Retina (tissue), 1 donor: ENCODE measurements around the gene KRT85.
"Not testable (repeated sequence)": the region's sequence is repeated elsewhere in the genome, so short reads cannot be mapped to it uniquely, and the experiment has no call there.

Experiments
- DNase-seq: peaks from one replicate; pipeline ENCODE4 v3.0.0-alpha.2; 2016

The KRT85 gene

GRCh38 chr12:52366738-52367485, at the start of gene KRT85:
TSS of gene KRT85 (minus strand) at chr12:52367481. CDS start at chr12:52367405, 76 bp downstream.
- no peak for DNase-seq

DNA sequence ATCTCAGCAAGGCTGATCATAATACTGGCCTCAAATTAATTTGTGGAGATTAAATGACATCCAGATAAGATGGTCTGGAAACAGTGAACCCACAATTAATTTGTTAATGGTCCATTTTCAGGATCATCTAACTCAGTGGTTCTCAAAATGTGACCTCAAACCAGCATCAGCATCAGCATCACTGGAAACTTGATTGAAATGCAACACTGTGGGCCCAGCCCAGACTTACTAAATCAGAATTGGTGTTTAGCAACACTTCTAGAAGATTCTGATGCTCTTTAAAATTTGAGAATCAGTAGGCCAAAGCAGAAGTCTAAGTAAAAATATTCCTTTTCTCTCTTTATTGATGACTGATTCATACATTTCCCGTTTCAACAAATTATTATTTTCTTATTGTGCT, 49.5 kb upstream of the KRT85 start:
- DNase-seq, result no peak

DNA sequence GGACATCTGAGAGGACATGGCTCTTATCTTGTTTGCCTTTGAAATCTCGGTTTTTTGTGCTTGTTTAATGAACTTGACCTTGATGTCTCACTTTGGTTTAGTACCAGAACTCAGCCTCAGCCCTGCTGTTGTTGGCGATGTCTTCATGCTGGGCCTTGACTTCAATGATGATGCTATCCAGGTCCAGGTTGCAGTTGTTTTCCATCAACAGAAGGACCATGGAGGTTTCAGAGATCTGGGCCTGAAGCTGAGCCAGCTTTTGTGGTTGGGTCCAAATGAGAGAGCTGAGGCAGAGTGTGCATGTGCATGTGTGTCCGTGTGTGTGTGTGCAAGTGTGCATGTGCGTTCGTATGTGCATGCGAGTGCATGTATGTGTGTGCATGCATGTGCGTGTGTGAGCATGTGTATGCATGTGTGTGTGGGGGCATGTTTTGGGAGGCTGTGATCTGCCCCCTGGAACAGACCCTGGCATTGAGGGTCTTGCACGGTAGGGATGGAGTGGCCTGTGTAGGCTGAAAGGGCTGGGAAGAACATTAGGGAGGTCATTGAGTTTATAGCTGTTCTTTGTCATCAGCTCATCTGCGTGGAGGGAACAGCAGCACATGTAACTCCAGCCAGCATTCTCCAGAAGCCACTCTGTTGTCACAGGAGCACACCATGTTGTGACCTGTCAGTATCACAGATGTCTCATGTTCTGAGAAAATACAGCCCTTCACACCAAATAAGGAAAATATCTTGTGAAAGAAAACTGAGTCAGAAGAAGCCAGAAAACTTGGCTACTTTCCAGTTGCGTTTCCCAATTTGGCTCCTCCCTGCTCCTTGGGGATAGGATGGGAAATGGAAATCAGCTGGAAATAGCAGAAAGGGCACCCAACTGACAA, 48.8 kb upstream of the KRT85 start:
- no peak for DNase-seq

DNA sequence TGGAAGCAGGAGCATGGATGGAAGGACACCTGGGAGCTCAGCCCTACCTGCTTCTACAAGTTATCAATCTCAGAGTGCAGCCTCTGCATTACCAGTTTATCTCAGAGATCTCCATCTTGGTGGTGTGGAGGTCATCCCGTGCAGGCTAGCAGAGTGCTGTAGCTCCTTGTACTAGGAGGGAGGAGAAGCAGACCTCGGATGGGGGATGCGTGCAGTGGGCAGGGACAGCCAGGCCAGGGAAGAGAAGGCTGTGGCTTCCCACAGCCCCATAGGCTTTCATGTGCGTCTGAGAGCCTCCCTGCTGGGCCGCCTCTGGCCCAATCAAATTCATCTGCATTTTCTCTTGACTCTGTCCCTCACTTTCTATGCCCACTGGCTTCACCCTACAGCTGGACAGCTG, 47.7 kb upstream of the KRT85 start:
- no peak for DNase-seq

- no peak for DNase-seq
Measured at GRCh38 chr12:52413782-52414345, 46.6 kb upstream of the KRT85 start.

DNA sequence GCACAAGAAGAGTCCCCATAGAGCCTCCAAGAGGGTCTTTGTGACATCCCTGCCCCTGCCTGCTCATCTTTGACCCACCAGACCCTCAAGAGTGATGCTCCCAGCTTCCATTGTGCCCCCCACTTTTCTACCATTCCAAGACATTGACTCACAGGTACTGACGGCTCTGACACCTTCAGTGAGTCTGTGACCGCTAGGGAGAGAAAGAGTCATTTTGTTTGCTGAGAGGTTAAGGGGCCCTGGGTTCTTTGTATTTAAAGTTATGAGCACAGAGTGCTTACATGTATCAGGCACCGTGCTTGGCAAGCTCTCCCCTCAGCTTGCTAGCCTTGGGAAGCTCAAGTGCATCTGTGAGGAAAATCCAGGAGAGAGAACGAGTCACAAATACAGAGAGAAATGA, 45.9 kb upstream of the KRT85 start:
- DNase-seq, result no peak

GRCh38 chr12:52411815-52412214, 44.5 kb upstream of the KRT85 start:
- DNase-seq, result no peak

- DNase-seq, result not testable (repeated sequence)
Measured at GRCh38 chr12:52410589-52411248, 43.4 kb upstream of the KRT85 start.

- DNase-seq, result no peak
Measured at GRCh38 chr12:52407918-52408317, 40.6 kb upstream of the KRT85 start.

- DNase-seq, result no peak
Measured at GRCh38 chr12:52405922-52406385, 38.7 kb upstream of the KRT85 start, which contains the start of gene KRT82. TSS of gene KRT82 (minus strand) at chr12:52406335. CDS start at chr12:52406277, 58 bp downstream.

- DNase-seq, result no peak
Measured at GRCh38 chr12:52404951-52405350, 37.7 kb upstream of the KRT85 start.

DNA sequence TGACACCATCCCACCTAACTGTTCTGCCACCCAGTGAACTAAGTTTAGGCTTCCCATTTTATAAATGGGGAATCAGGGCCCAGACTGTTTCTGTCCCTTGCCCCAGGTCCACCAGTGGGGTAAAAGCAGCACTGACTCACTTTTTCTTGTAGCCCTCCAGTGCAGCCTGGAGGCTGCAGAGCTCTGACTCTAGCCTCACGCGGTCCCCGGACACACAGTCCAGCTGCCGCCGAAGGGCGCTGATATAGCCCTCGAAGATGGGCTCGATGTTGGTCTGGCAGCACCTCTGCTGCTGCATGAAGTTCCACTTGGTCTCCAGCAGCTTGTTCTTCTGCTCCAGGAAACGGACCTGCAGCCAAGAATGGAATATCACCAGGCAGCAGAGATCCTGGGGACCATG, 36.3 kb upstream of the KRT85 start:
- no peak for DNase-seq

GRCh38 chr12:52402873-52403540, 35.7 kb upstream of the KRT85 start:
- DNase-seq, result no peak

DNA sequence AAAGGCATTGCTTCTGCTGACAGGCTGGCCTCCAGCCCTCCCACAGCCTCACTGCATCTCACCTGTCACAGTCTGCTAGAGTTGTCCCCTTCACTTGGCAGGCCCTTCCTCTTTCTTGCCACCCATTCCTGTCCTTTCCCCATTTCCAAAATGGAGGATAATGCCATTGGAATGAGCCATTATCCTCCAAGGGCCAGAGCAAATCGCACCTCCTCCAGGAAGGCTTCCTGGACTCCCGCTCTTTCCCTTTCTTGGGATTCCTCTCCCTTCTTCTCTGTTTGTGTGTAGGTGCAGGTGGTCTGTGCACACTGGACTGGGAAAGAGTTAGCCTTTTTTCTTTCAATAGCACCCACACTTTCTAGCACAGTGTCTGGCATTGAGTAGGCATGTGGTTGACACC, 35.1 kb upstream of the KRT85 start:
- DNase-seq, result no peak

DNA sequence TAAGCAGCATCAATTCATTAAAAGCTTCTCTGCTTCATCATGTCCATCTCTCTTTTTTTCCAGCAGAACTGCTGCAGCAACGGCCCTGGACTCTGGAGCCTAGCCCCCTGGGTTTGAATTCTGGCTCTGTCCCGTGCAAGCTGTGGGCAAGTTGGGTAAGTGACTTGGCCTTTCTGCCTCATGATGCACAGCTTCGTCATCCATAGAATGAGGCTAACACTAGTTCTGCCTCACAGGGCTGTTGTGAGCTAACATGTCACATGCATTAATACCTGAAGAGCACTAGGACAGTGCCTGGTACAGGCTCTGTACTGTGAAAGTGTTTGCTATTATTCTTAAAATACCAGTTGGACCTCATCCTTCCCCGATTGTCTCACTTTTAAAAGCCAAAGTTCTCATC, 34.6 kb upstream of the KRT85 start:
- DNase-seq, result no peak

GRCh38 chr12:52401526-52401925, 34.2 kb upstream of the KRT85 start:
- no peak for DNase-seq

DNA sequence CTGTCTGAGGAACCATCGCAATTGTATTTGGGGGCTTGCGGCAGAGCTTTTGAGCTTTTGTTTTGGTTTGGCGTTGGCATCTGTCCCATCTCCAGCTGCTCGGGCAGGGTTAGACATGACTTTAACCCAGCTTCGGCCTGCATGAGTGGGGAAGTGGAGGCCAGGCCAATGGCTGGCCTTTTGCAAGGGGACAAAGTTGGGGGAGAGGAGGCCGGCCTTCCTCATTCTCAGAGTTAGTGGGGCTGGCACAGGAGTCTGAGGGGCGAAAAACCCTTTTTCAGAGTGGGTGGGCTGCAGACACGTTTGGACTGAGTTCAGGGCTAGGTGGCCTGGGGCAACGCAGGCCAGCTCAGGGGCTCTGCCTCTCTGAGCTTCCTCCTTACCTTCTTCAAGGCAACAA, 33.6 kb upstream of the KRT85 start:
- DNase-seq, result no peak

DNA sequence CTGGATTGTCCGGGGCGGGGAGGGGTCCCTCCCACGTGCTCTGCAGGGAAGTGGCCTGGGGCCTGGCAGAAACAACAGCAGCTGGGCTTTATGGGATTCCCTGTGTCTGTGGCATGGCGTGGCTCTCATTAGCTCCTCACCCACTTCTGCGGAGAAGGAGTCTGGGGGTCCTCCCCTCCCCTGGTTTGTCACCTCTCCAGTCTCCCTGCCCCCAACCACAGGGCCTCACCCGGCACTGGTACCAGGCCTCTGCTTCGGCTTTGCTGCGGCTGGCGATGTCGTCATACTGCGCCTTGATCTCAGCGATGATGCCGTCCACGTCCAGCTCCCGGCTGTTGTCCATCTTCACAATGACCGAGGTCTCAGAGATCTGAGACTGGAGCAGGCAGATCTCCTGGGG, 32.5 kb upstream of the KRT85 start:
- no peak for DNase-seq

GRCh38 chr12:52398176-52398575, 30.9 kb upstream of the KRT85 start:
- DNase-seq, result no peak

- DNase-seq, result no peak
Measured at GRCh38 chr12:52396656-52397055, 29.4 kb upstream of the KRT85 start.

DNA sequence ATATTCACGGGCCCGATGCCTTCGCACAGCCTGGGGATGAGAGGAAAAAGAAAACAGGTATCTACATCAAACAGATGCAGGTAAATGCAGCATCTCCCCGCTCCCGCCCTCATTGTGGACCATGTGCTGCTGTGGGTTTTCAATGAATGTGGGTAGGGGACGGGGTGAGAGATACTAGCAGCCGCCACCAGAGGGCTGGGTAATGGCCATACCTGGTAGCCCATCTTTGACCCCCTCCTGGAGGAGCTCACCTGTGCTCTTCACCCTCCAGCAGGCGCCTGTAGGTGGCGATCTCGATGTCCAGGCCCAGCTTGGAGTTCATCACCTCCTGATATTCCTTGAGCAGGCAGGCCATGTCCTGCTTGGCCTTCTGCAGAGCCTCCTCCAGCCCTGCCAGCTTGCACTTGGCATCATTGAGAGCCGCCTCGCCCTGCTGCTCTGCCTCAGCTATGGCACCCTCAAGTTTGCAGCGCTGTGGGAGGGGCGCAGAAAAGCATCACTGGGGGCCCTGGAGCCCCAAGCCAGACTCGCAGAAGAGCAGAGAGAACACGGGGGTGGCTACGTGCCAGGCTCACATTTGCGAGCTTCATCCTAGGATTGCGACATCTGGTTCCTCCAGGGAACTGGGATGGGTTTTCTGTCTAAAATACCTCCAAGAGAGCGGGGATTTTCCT, 28.6 kb upstream of the KRT85 start:
- no peak for DNase-seq
